B cell (primary cell): ENCODE data around the gene DGAT2. TPM values are rescaled to one million over a fixed set of nuclear protein-coding genes. Genes with fewer than 3 reads are reported as not detected.
A peak's percentile ranks its signal among the peaks of the same experiment; 100 is the strongest.

Source experiments
- ATAC-seq: fragments of 200-7000 bp; cut with Tn5 transposase; one replicate; pipeline ENCODE4 v1.10.0; 2021; ENCODE audit warnings: low read depth, mild to moderate bottlenecking, moderate number of reproducible peaks, moderate library complexity
- CTCF ChIA-PET: fragments of 350-600 bp; sonication (Branson Sonifier 250); formaldehyde crosslinking; loops from one replicate; lab custom pipeline; 2021; ENCODE audit warnings: antibody characterized with exemption, inconsistent platforms; lab: Charles Lee
- POLR2A ChIA-PET: fragments of 350-600 bp; sonication (Branson Sonifier 250); formaldehyde crosslinking; loops from one replicate; lab custom pipeline; 2021; ENCODE audit warnings: antibody characterized with exemption; lab: Charles Lee
- DNase-seq: peaks from one replicate; pipeline ENCODE4 v3.0.0; 2013
- H2AFZ ChIP-seq: 2 replicates; pipeline ENCODE4 v1.6.1; 2012; ENCODE audit warnings: mild to moderate bottlenecking, low read depth, low read length; ENCODE audit not compliant: insufficient read depth, poor library complexity, severe bottlenecking
- H3K27ac ChIP-seq, 2 donors: 1 replicate in 1 of 2; 2 replicates in 1 of 2; pipeline ENCODE4 v1.5.1; 2012 to 2013; ENCODE audit warnings: low read length in 2 of 2, mild to moderate bottlenecking in 2 of 2, moderate library complexity in 1 of 2
- H3K27me3 ChIP-seq, 4 experiments: fragments of 200-600 bp in 1 of 4; sonication (generic) in 1 of 4; replicated peaks in 1 of 4; 1 replicate in 2 of 4; 2 replicates in 2 of 4; pipeline versions ENCODE4 v1.6.1 to v1.7.0; 2013 to 2016; ENCODE audit warnings: low read length in 3 of 4, mild to moderate bottlenecking in 2 of 4, mixed read lengths in 1 of 4, moderate library complexity in 1 of 4; ENCODE audit not compliant: insufficient read depth in 4 of 4, control insufficient read depth in 3 of 4; ENCODE audit errors: control extremely low read depth in 1 of 4
- H3K36me3 ChIP-seq, 2 experiments: replicated peaks in 1 of 2; 1 replicate in 1 of 2; 2 replicates in 1 of 2; pipeline versions ENCODE4 v1.6.1 to v1.7.1; 2013; ENCODE audit warnings: low read length in 1 of 2; ENCODE audit not compliant: insufficient read depth in 2 of 2, control insufficient read depth in 1 of 2; ENCODE audit errors: control extremely low read depth in 1 of 2, extremely low read depth in 1 of 2
- H3K4me1 ChIP-seq, 2 donors: fragments of 200-600 bp in 1 of 2; sonication (generic) in 1 of 2; 1 replicate in 1 of 2; 2 replicates in 1 of 2; pipeline versions ENCODE4 v1.5.1 to v1.6.1; 2013 to 2017; ENCODE audit warnings: low read length in 2 of 2; ENCODE audit not compliant: control insufficient read depth in 2 of 2, insufficient read depth in 2 of 2
- H3K4me2 ChIP-seq: replicated peaks from 2 replicates; pipeline ENCODE3; 2012; ENCODE audit warnings: mild to moderate bottlenecking, low read depth, low read length; ENCODE audit not compliant: poor library complexity, severe bottlenecking
- H3K4me3 ChIP-seq, 5 experiments: fragments of 200-600 bp in 1 of 5; sonication (generic) in 1 of 5; 1 replicate in 3 of 5; 2 replicates in 2 of 5; pipeline versions ENCODE4 v1.5.1 to v1.7.0; 2011 to 2016; ENCODE audit warnings: low read length in 4 of 5, mild to moderate bottlenecking in 4 of 5, low read depth in 2 of 5, control low read depth in 1 of 5, moderate library complexity in 1 of 5; ENCODE audit not compliant: insufficient read depth in 1 of 5; ENCODE audit errors: control extremely low read depth in 1 of 5, extremely low read depth in 1 of 5
- H3K79me2 ChIP-seq: fragments of 200-600 bp; sonication (generic); one replicate; pipeline ENCODE4 v1.6.0; 2016; ENCODE audit warnings: low read length; ENCODE audit not compliant: control insufficient read depth, insufficient read depth
- H3K9ac ChIP-seq: fragments of 200-600 bp; sonication (generic); 2 replicates; pipeline ENCODE4 v1.6.1; 2017; ENCODE audit warnings: mild to moderate bottlenecking, low read length, moderate library complexity
- H3K9me3 ChIP-seq, 3 donors: one replicate each; pipeline versions ENCODE4 v1.6.1 to v1.7.1; 2013; ENCODE audit warnings: low read length in 2 of 3; ENCODE audit not compliant: control insufficient read depth in 2 of 3, insufficient read depth in 1 of 3; ENCODE audit errors: control extremely low read depth in 1 of 3
- H4K20me1 ChIP-seq: 2 replicates; pipeline ENCODE4 v1.6.0; 2012; ENCODE audit warnings: mild to moderate bottlenecking, low read length; ENCODE audit not compliant: insufficient read depth, control insufficient read depth, poor library complexity, severe bottlenecking
- H3K27ac Mint-ChIP-seq: one replicate; pipeline ENCODE4 v1.8.0; 2021; ENCODE audit warnings: mixed read lengths
- H3K27me3 Mint-ChIP-seq: one replicate; pipeline ENCODE4 v1.8.0; 2021; ENCODE audit warnings: mixed read lengths
- H3K4me1 Mint-ChIP-seq: one replicate; pipeline ENCODE4 v1.8.0; 2021; ENCODE audit warnings: mixed read lengths
- H3K4me3 Mint-ChIP-seq: one replicate; pipeline ENCODE4 v1.8.0; 2021; ENCODE audit warnings: mixed read lengths
- H3K9me3 Mint-ChIP-seq: one replicate; pipeline ENCODE4 v1.8.0; 2022; ENCODE audit warnings: mixed read lengths; ENCODE audit not compliant: insufficient read depth
- CTCF ChIP-seq: fragments of 200-600 bp; IDR thresholded peaks from one replicate; pipeline ENCODE4 v1.8.0; 2022; ENCODE audit warnings: antibody characterized with exemption, mild to moderate bottlenecking
- EZH2 ChIP-seq: IDR thresholded peaks from 2 replicates; pipeline ENCODE4 v1.6.1; 2012; ENCODE audit warnings: borderline replicate concordance, low read depth, mild to moderate bottlenecking, moderate library complexity, low read length; ENCODE audit not compliant: insufficient read depth, poor library complexity, severe bottlenecking
- WGBS: methylation state at CpG from one replicate; pipeline ENCODE4 v1.1.5; 2013; ENCODE audit warnings: missing lambda C conversion rate; ENCODE audit not compliant: insufficient coverage; 5-methylcytosine and 5-hydroxymethylcytosine counted together
- intact Hi-C: fragments of 100-400 bp; cut with micrococcal nuclease; formaldehyde crosslinking; loops from one replicate; pipeline ENCODE4 v1.10.0; 2022
- polyA plus RNA-seq: library from polyadenylated mRNA; depleted of rRNA; stranded (reverse); fragments of >200 nt; gene quantifications from 2 replicates; pipeline ENCODE4 v1.2.3, GENCODE V29; 2012
- total RNA-seq, 2 donors: library from RNA; stranded (reverse); fragments of 120-200 nt in 1 of 2; gene quantifications; 1 replicate in 1 of 2; 2 replicates in 1 of 2; pipeline versions ENCODE4 v1.2.3 to v1.2.4, GENCODE V29; 2013 to 2022

The DGAT2 gene
- total and polyA plus RNA-seq, 2 donors (not counting 1 experiment from before 2014, with no cell fraction given) = 5.8 to 6.5 TPM

- Histone ChIP-seq H3K9me3 (no peaks in the 10 kb centered on the region), H3K4me1 (peaks cover 23 to 36% of the 10 kb centered on the region in 2 donors), H3K79me2 (no peaks in the 10 kb centered on the region), H3K36me3 (no peaks in the 10 kb centered on the region), H3K4me2 (peak overlapping the region; percentile 97), H4K20me1 (no peaks in the 10 kb centered on the region), H2AFZ (no peak overlapping the region), H3K27ac (no peak overlapping the region), H3K27me3 (no peaks in the 10 kb centered on the region), H3K4me3 (no peak overlapping the region), H3K9ac (no peak overlapping the region)
- Mint-ChIP-seq H3K27ac (peak overlapping the region; percentile 1), H3K27me3 (no peaks in the 10 kb centered on the region), H3K9me3 (no peaks in the 10 kb centered on the region), H3K4me3 (peak overlapping the region; percentile 26), H3K4me1 (peaks cover 44% of the 10 kb centered on the region)
- intact Hi-C loops = loop anchor here (5.0 kb wide), 1 partner anchor 675 kb away; no protein-coding TSS in a partner anchor
- DNase-seq (no peak), ATAC-seq (no peak)
- 98% methylated on average over 6 of the region's 6 CpGs for WGBS
- CTCF ChIA-PET = no interaction called here
- POLR2A ChIA-PET = no interaction called here
- no peak for TF ChIP-seq EZH2
- no peak for TF ChIP-seq CTCF
Measured at GRCh38 chr11:75767228-75767572, 1.4 kb upstream of the DGAT2 start.

GRCh38 chr11:75767793-75768111, 826 bp upstream of the DGAT2 start:
- CTCF ChIA-PET = no interaction called here
- H3K4me1 ChIP-seq = peaks cover 28 to 42% of the 10 kb centered on the region in 2 donors

More at GRCh38 chr11:75767793-75768111, 826 bp upstream of the DGAT2 start:
- DNase-seq = no peak
- Mint-ChIP-seq H3K9me3 (no peaks in the 10 kb centered on the region), H3K27ac (peak overlapping the region; percentile 98), H3K4me3 (peak overlapping the region; percentile 90), H3K4me1 (peaks cover 49% of the 10 kb centered on the region), H3K27me3 (no peaks in the 10 kb centered on the region)
- Histone ChIP-seq H3K9me3 (no peaks in the 10 kb centered on the region), H3K79me2 (no peaks in the 10 kb centered on the region), H2AFZ (peak overlapping the region; percentile 88), H3K36me3 (no peaks in the 10 kb centered on the region), H3K4me3 (peak overlapping the region; percentile 38 to 77 (median 64)), H3K27ac (peak overlapping the region; percentile 82 to 89), H3K9ac (peak overlapping the region; percentile 76), H3K27me3 (no peaks in the 10 kb centered on the region), H3K4me2 (peak overlapping the region; percentile 97), H4K20me1 (no peaks in the 10 kb centered on the region)
- 40% methylated on average over 1 of the region's 1 CpG for WGBS
- POLR2A ChIA-PET = interaction anchor here (0.6 kb wide), 1 partner anchor 177 kb away, joined by 3 read pairs; no protein-coding TSS in a partner anchor
- intact Hi-C loops = loop anchor here (1.0 to 5.0 kb wide), 6 partner anchors 44 to 675 kb away; no protein-coding TSS in a partner anchor
- TF ChIP-seq CTCF (no peak), EZH2 (no peak)
- ATAC-seq = no peak
